Esophagus squamous epithelium (tissue), 5 donors: ENCODE results near the gene ARL6IP6. TPM values are rescaled to one million over a fixed set of nuclear protein-coding genes. Genes with fewer than 3 reads are reported as not detected.

Experiments
- DNase-seq: peaks from one replicate; lab custom pipeline; 2025; lab: John Stamatoyannopoulos, UW
- H3K27ac ChIP-seq, 4 donors: fragments of 200-600 bp; sonication (generic); one replicate each; pipeline ENCODE4 v1.5.1; 2016 to 2019; ENCODE audit warnings: mild to moderate bottlenecking in 1 of 4
- H3K27me3 ChIP-seq, 4 donors: fragments of 200-600 bp; sonication (generic); 1 replicate in 3 of 4; 2 replicates in 1 of 4; pipeline versions ENCODE4 v1.5.1 to v1.6.0; 2017 to 2021; ENCODE audit warnings: antibody characterized with exemption in 1 of 4
- H3K36me3 ChIP-seq, 3 donors: fragments of 200-600 bp; sonication (generic); one replicate each; pipeline ENCODE4 v1.5.1; 2016 to 2019
- H3K4me1 ChIP-seq, 3 donors: fragments of 200-600 bp; sonication (generic); one replicate each; pipeline ENCODE4 v1.5.1; 2017 to 2019
- H3K4me3 ChIP-seq, 4 donors: fragments of 200-600 bp; sonication (generic); 1 replicate in 3 of 4; 2 replicates in 1 of 4; pipeline ENCODE4 v1.5.1; 2016 to 2019; ENCODE audit warnings: mild to moderate bottlenecking in 2 of 4, moderate library complexity in 1 of 4
- H3K9me3 ChIP-seq, 3 donors: fragments of 200-600 bp; sonication (generic); one replicate each; pipeline ENCODE4 v1.5.1; 2016 to 2019
- CTCF ChIP-seq, 6 experiments: fragments of 450-650 bp in 4 of 6; fragments of 200-600 bp in 2 of 6; sonication (generic) in 2 of 6; IDR thresholded peaks; one replicate each; pipeline ENCODE4 v1.5.1; 2016 to 2019; ENCODE audit warnings: antibody characterized with exemption in 6 of 6, mild to moderate bottlenecking in 4 of 6, moderate library complexity in 4 of 6
- POLR2A ChIP-seq, 4 donors: fragments of 450-650 bp; IDR thresholded peaks; one replicate each; pipeline ENCODE4 v1.6.1; 2017; ENCODE audit warnings: antibody characterized with exemption in 4 of 4, mild to moderate bottlenecking in 4 of 4, moderate library complexity in 3 of 4
- WGBS, 2 donors: methylation state at CpG; one replicate each; pipeline ENCODE4 v1.1.5; 2018; 5-methylcytosine and 5-hydroxymethylcytosine counted together
- intact Hi-C: fragments of 100-400 bp; cut with DNase I; formaldehyde crosslinking; loops from one replicate; pipeline ENCODE4 v1.15.0; 2022
- total RNA-seq, 4 donors: library from RNA; depleted of rRNA; stranded (reverse); fragments of >200 nt; gene quantifications; one replicate each; pipeline ENCODE4 v1.1.0, GENCODE V29; 2016
- donor health status: DM: yes; HTN: yes; CAD: no.

The ARL6IP6 gene
- total RNA-seq = 10 to 100 TPM in 3 of 4 donors, 1 to 10 TPM in 1; 7.7 to 24.2 (median 19.0) TPM

GRCh38 chr2:152718076-152718908 is at the start of gene ARL6IP6:
ARL6IP6 (plus strand) TSS chr2:152718620; CDS start chr2:152718625, 5 bp downstream.
- TF ChIP-seq CTCF (IDR thresholded peaks at IDR 0.05) = no peak
- peak in 3 of 4 donors; percentile 57 to 86 (median 83) for TF ChIP-seq POLR2A (IDR thresholded peaks at IDR 0.05)
- peaks cover 4 to 67% (median 27%) of the 10 kb centered on the region in 3 donors for H3K4me1 ChIP-seq
- peaks cover 0 to 29% (median 0%) of the 10 kb centered on the region in 3 donors for H3K36me3 ChIP-seq
- H3K9me3 ChIP-seq = no peaks in the 10 kb centered on the region
- DNase-seq = peak; percentile 77
- peak within 1 kb of the TSS; percentile 97 to 100 (median 98) for H3K27ac ChIP-seq
- 0 to 1% methylated on average over 28 to 58 of the region's 87 CpGs for WGBS, 2 donors
- peak within 1 kb of the TSS; percentile 60 to 94 (median 85) for H3K4me3 ChIP-seq
- H3K27me3 ChIP-seq = no peaks in the 10 kb centered on the region
- intact Hi-C loops = no loop called here

- TF ChIP-seq POLR2A (IDR thresholded peaks at IDR 0.05) = no peak
- TF ChIP-seq CTCF (IDR thresholded peaks at IDR 0.05) = no peak
- Histone ChIP-seq H3K9me3 (no peaks in the 10 kb centered on the region), H3K36me3 (peaks cover 0 to 100% (median 19%) of the 10 kb centered on the region in 3 donors), H3K27ac (no peak overlapping the region), H3K4me1 (no peaks in the 10 kb centered on the region), H3K27me3 (no peaks in the 10 kb centered on the region), H3K4me3 (no peak overlapping the region)
- intact Hi-C loops = no loop called here
- 82 to 94% methylated on average over 4 of the region's 4 CpGs for WGBS, 2 donors
- DNase-seq = no peak
Measured at GRCh38 chr2:152674334-152674733, 44.1 kb upstream of the ARL6IP6 start.

GRCh38 chr2:152676461-152676860 is 42.0 kb upstream of the ARL6IP6 start:
- intact Hi-C loops = no loop called here
- Histone ChIP-seq H3K9me3 (no peaks in the 10 kb centered on the region), H3K27me3 (no peaks in the 10 kb centered on the region), H3K4me3 (no peak overlapping the region), H3K4me1 (no peaks in the 10 kb centered on the region), H3K36me3 (peaks cover 0 to 100% (median 28%) of the 10 kb centered on the region in 3 donors), H3K27ac (no peak overlapping the region)
- TF ChIP-seq POLR2A (IDR thresholded peaks at IDR 0.05) (no peak), CTCF (IDR thresholded peaks at IDR 0.05) (no peak)
- no peak for DNase-seq
- WGBS, 2 donors = 93 to 94% methylated on average over 3 of the region's 3 CpGs

GRCh38 chr2:152678808-152679207 is 39.6 kb upstream of the ARL6IP6 start:
- 73 to 75% methylated on average over 2 of the region's 2 CpGs for WGBS, 2 donors
- Histone ChIP-seq H3K9me3 (no peaks in the 10 kb centered on the region), H3K4me3 (no peak overlapping the region), H3K27me3 (no peaks in the 10 kb centered on the region), H3K4me1 (no peaks in the 10 kb centered on the region), H3K27ac (no peak overlapping the region), H3K36me3 (peaks cover 0 to 84% (median 28%) of the 10 kb centered on the region in 3 donors)
- TF ChIP-seq CTCF (IDR thresholded peaks at IDR 0.05) (no peak), POLR2A (IDR thresholded peaks at IDR 0.05) (no peak)
- no peak for DNase-seq
- intact Hi-C loops = no loop called here

GRCh38 chr2:152682663-152683062 is 35.8 kb upstream of the ARL6IP6 start:
- H3K4me1 ChIP-seq = no peaks in the 10 kb centered on the region
- H3K27ac ChIP-seq = no peak overlapping the region
- DNase-seq = no peak
- H3K4me3 ChIP-seq = no peak overlapping the region
- H3K36me3 ChIP-seq = peaks cover 0 to 60% (median 15%) of the 10 kb centered on the region in 3 donors
- no peak for TF ChIP-seq POLR2A (IDR thresholded peaks at IDR 0.05)
- TF ChIP-seq CTCF (IDR thresholded peaks at IDR 0.05) = no peak
- no peaks in the 10 kb centered on the region for H3K9me3 ChIP-seq
- intact Hi-C loops = no loop called here
- WGBS, 2 donors = 92 to 96% methylated on average over 3 to 9 of the region's 9 CpGs
- no peaks in the 10 kb centered on the region for H3K27me3 ChIP-seq
